GM19239 (cell line): ENCODE measurements around the gene ERN1.
A peak's percentile ranks its signal among the peaks of the same experiment; 100 is the strongest.
"Not testable (repeated sequence)": the region's sequence is repeated elsewhere in the genome, so short reads cannot be mapped to it uniquely, and the experiment has no call there.

Experiments
- DNase-seq: peaks from one replicate; pipeline ENCODE4 v3.0.0; 2011; ENCODE audit warnings: low spot score; ENCODE audit not compliant: insufficient read length
- FAIRE-seq: peaks from 2 replicates; lab custom pipeline; 2011; peaks lifted over from hg19 to GRCh38; lab: Jason Lieb, UNC

Gene ERN1

GRCh38 chr17:64129765-64130558 lies at the start of gene ERN1:
Gene ERN1, minus strand, starts transcription at chr17:64130144. Its CDS starts 115 bp downstream, at chr17:64130029.
- peak; percentile 83 for FAIRE-seq
- peak; percentile 79 for DNase-seq

GRCh38 chr17:64179024-64179423 lies 49.1 kb upstream of the ERN1 start:
- FAIRE-seq, DNase-seq: not testable (repeated sequence)

GRCh38 chr17:64178011-64178825 lies 48.3 kb upstream of the ERN1 start:
- no peak for FAIRE-seq

GRCh38 chr17:64177311-64178010 lies 47.5 kb upstream of the ERN1 start:
- DNase-seq = no peak
- FAIRE-seq = no peak

More at GRCh38 chr17:64178011-64178825, 48.3 kb upstream of the ERN1 start:
- DNase-seq = no peak

- no peak for DNase-seq
Observed at GRCh38 chr17:64176556-64176955, 46.6 kb upstream of the ERN1 start.

GRCh38 chr17:64174686-64175456 lies 44.9 kb upstream of the ERN1 start:
- DNase-seq (no peak), FAIRE-seq (no peak)

More at GRCh38 chr17:64176556-64176955, 46.6 kb upstream of the ERN1 start:
- no peak for FAIRE-seq

- DNase-seq (no peak), FAIRE-seq (no peak)
Observed at GRCh38 chr17:64173646-64174045, 43.7 kb upstream of the ERN1 start.

- FAIRE-seq (no peak), DNase-seq (no peak)
Observed at GRCh38 chr17:64172510-64172909, 42.6 kb upstream of the ERN1 start.

- DNase-seq (no peak), FAIRE-seq (no peak)
Observed at GRCh38 chr17:64171041-64171440, 41.1 kb upstream of the ERN1 start.

- FAIRE-seq = no peak
- no peak for DNase-seq
Observed at GRCh38 chr17:64170286-64170685, 40.3 kb upstream of the ERN1 start.

GRCh38 chr17:64167666-64168065 lies 37.7 kb upstream of the ERN1 start:
- FAIRE-seq = not testable (repeated sequence)

GRCh38 chr17:64166876-64167275 lies 36.9 kb upstream of the ERN1 start:
- DNase-seq (no peak), FAIRE-seq (no peak)

More at GRCh38 chr17:64167666-64168065, 37.7 kb upstream of the ERN1 start:
- not testable (repeated sequence) for DNase-seq

- no peak for FAIRE-seq
- no peak for DNase-seq
Observed at GRCh38 chr17:64165347-64165746, 35.4 kb upstream of the ERN1 start.

- FAIRE-seq (no peak), DNase-seq (no peak)
Observed at GRCh38 chr17:64164596-64165285, 34.8 kb upstream of the ERN1 start.

- FAIRE-seq (no peak), DNase-seq (no peak)
Observed at GRCh38 chr17:64163468-64163867, 33.5 kb upstream of the ERN1 start.

- DNase-seq = no peak
- no peak for FAIRE-seq
Observed at GRCh38 chr17:64162554-64162953, 32.6 kb upstream of the ERN1 start.

- FAIRE-seq (no peak), DNase-seq (no peak)
Observed at GRCh38 chr17:64161380-64162176, 31.6 kb upstream of the ERN1 start.

GRCh38 chr17:64160378-64160777 lies 30.4 kb upstream of the ERN1 start:
- DNase-seq (no peak), FAIRE-seq (no peak)
